ENCODE measurements around the gene CCDC9B.
A peak's percentile ranks its signal among the peaks of the same experiment; 100 is the strongest.

Gene CCDC9B

DNA sequence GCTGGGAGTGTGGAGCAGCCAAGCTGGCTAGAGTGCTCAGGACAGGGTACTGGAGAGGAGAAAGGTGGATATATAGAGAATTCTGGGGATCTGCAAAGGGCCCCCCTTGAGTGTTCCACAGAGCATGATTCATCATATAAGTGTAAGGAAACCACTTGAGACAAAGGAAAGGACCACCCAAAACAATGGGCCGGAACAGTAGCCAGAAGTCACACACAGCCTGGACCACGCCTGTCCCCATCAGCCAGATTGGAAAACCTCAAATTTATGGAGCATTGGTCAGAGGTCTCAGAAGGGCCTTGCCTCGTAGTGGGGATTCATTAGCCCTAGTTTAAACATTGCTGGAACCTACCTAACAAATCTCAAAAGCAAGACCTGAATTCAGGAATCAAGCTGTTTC is 36.9 kb upstream of the CCDC9B start:
- Histone ChIP-seq H3K36me3 (ENCODE audit: control insufficient read depth, insufficient read depth, low read length) (no peaks in the 10 kb centered on the region), H3K9me3 (ENCODE audit: control insufficient read depth, low read length) (no peaks in the 10 kb centered on the region), H3K27me3 (replicated peaks; ENCODE audit: control insufficient read depth, insufficient read depth, low read length, poor library complexity, severe bottlenecking) (no peaks in the 10 kb centered on the region), H3K4me1 (ENCODE audit: control insufficient read depth, insufficient read depth, low read length, poor library complexity, severe bottlenecking) (no peaks in the 10 kb centered on the region), H3K4me3 (ENCODE audit: insufficient read depth, low read depth, low read length, poor library complexity, severe bottlenecking) (no peak overlapping the region), H3K27ac (ENCODE audit: insufficient read depth, low read length, poor library complexity, severe bottlenecking) (no peak overlapping the region)
- DNase-seq = no peak

DNA sequence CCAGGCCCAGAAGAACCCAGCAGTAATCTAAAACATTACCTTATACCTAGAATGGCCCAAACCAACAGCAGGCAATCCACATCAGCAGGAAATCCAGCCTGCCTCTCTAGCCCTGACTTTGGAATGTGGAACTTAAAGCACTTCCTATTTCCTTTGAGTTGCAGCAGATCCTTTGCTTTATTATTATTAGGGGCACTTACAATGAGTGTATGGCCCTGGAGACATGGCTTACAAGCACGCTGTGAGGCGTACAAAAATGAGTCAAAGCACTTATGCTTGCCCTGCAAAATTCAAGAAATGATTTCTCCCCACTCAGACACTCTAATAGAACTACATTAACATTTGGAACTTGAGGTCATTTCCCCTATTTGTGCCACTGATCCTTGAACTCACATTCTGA is 32.2 kb upstream of the CCDC9B start:
- Histone ChIP-seq H3K9me3 (ENCODE audit: control insufficient read depth, low read length) (no peaks in the 10 kb centered on the region), H3K27ac (ENCODE audit: insufficient read depth, low read length, poor library complexity, severe bottlenecking) (no peak overlapping the region), H3K4me3 (ENCODE audit: insufficient read depth, low read depth, low read length, poor library complexity, severe bottlenecking) (no peak overlapping the region)

DNA sequence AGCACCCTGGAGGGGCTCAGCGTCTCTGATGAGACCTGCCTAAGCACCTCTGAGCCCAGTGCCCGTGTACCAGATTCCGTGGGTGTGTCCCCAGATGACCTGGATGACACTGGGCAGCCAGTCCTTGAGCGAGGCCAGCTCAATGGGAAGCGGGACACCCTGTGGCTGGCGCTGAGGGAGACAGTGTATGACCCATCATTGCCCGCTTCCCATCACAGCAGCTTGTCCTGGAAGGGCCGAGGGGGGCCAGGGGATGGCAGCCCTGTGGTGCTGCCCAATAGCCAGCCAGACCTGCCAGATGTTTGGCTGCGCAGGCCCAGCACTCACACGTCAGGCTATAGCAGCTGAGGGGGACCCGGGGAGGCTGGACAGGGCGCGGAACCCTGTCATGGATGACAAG is 29.2 kb upstream of the CCDC9B start:
- H3K27ac ChIP-seq (ENCODE audit: insufficient read depth, low read length, poor library complexity, severe bottlenecking) = no peak overlapping the region
- no peaks in the 10 kb centered on the region for H3K36me3 ChIP-seq (ENCODE audit: control insufficient read depth, insufficient read depth, low read length)
- no peaks in the 10 kb centered on the region for H3K9me3 ChIP-seq (ENCODE audit: control insufficient read depth, low read length)
- H3K27me3 ChIP-seq (replicated peaks; ENCODE audit: control insufficient read depth, insufficient read depth, low read length, poor library complexity, severe bottlenecking) = no peaks in the 10 kb centered on the region
- H3K4me3 ChIP-seq (ENCODE audit: insufficient read depth, low read depth, low read length, poor library complexity, severe bottlenecking) = no peak overlapping the region
- H3K4me1 ChIP-seq (ENCODE audit: control insufficient read depth, insufficient read depth, low read length, poor library complexity, severe bottlenecking) = peaks cover 14% of the 10 kb centered on the region
- DNase-seq = no peak

More for the DNA sequence above, 32.2 kb upstream of the CCDC9B start:
- Histone ChIP-seq H3K4me1 (ENCODE audit: control insufficient read depth, insufficient read depth, low read length, poor library complexity, severe bottlenecking) (peaks cover 3% of the 10 kb centered on the region), H3K36me3 (ENCODE audit: control insufficient read depth, insufficient read depth, low read length) (no peaks in the 10 kb centered on the region), H3K27me3 (replicated peaks; ENCODE audit: control insufficient read depth, insufficient read depth, low read length, poor library complexity, severe bottlenecking) (no peaks in the 10 kb centered on the region)
- no peak for DNase-seq

DNA sequence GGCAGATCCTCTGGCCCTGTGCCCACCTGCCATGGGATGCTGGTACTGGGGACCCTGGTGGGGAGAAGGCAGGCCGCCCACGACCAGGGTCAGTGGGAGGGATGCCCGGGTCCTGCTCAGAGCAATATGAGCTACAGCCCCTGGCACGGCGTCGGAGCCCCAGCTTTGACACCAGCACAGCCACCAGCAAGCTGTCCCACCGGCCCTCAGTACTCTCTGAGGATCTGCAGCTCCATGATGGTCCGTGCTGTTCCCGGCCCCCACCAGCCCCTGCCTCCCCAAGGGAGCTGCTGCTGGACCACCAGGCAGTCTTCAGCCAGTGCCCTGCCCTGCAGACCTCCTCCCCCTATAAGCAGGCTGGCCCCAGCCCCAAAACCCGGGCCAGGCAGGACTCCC is 28.7 kb upstream of the CCDC9B start:
- no peaks in the 10 kb centered on the region for H3K9me3 ChIP-seq (ENCODE audit: control insufficient read depth, low read length)
- H3K4me1 ChIP-seq (ENCODE audit: control insufficient read depth, insufficient read depth, low read length, poor library complexity, severe bottlenecking) = peaks cover 14% of the 10 kb centered on the region
- H3K4me3 ChIP-seq (ENCODE audit: insufficient read depth, low read depth, low read length, poor library complexity, severe bottlenecking) = no peak overlapping the region
- H3K27ac ChIP-seq (ENCODE audit: insufficient read depth, low read length, poor library complexity, severe bottlenecking) = no peak overlapping the region
- no peaks in the 10 kb centered on the region for H3K36me3 ChIP-seq (ENCODE audit: control insufficient read depth, insufficient read depth, low read length)
- no peaks in the 10 kb centered on the region for H3K27me3 ChIP-seq (replicated peaks; ENCODE audit: control insufficient read depth, insufficient read depth, low read length, poor library complexity, severe bottlenecking)
- no peak for DNase-seq

DNA sequence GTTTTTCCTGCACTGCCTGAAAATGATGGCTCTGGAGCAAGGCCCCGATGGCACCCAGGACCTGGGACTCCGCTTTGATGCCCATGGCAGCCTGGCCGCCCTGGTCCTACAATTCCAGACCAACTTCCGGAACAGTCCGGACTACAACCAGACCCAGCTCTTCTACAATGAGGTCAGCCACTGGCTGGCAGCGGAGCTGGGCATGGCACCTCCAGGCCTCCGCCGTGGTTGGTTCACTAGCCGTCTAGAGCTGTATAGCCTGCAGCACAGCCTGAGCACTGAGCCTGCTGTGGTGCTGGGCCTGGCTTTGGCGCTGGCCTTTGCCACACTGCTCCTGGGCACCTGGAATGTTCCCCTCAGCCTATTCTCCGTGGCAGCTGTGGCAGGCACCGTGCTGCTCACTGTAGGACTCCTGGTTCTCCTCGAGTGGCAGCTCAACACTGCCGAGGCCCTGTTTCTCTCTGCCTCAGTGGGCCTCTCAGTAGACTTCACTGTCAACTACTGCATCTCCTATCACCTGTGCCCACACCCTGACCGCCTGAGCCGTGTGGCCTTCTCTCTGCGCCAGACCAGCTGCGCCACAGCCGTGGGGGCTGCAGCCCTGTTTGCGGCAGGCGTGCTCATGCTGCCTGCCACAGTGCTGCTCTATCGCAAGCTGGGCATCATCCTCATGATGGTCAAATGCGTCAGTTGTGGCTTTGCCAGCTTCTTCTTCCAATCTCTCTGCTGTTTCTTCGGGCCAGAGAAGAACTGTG is 28.2 kb upstream of the CCDC9B start:
- peaks cover 14% of the 10 kb centered on the region for H3K4me1 ChIP-seq (ENCODE audit: control insufficient read depth, insufficient read depth, low read length, poor library complexity, severe bottlenecking)
- no peak overlapping the region for H3K27ac ChIP-seq (ENCODE audit: insufficient read depth, low read length, poor library complexity, severe bottlenecking)
- DNase-seq = no peak
- H3K36me3 ChIP-seq (ENCODE audit: control insufficient read depth, insufficient read depth, low read length) = no peaks in the 10 kb centered on the region
- H3K4me3 ChIP-seq (ENCODE audit: insufficient read depth, low read depth, low read length, poor library complexity, severe bottlenecking) = no peak overlapping the region
- no peaks in the 10 kb centered on the region for H3K9me3 ChIP-seq (ENCODE audit: control insufficient read depth, low read length)
- H3K27me3 ChIP-seq (replicated peaks; ENCODE audit: control insufficient read depth, insufficient read depth, low read length, poor library complexity, severe bottlenecking) = no peaks in the 10 kb centered on the region

DNA sequence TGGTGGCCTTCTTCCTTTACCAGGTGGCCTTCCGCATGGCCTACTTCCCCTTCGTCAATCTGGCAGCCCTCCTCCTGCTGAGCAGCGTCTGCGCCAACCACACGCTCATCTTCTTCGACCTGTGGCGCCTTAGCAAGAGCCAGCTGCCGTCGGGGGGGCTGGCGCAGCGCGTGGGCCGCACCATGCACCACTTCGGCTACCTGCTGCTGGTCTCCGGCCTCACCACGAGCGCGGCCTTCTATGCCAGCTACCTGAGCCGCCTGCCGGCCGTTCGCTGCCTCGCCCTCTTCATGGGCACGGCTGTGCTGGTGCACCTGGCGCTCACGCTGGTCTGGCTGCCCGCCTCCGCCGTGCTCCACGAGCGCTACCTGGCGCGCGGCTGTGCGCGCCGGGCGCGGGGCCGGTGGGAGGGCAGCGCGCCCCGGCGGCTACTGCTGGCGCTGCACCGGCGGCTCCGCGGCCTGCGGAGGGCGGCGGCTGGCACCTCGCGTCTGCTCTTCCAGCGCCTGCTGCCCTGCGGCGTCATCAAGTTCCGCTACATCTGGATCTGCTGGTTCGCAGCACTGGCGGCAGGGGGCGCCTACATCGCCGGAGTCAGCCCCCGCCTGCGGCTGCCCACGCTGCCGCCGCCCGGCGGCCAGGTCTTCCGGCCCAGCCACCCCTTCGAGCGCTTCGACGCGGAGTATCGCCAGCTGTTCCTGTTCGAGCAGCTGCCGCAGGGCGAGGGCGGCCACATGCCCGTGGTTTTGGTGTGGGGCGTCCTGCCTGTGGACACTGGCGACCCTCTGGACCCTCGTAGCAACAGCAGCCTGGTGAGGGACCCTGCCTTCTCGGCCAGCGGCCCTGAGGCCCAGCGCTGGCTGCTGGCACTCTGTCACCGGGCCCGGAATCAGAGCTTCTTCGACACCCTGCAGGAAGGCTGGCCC is 27.2 kb upstream of the CCDC9B start:
- H3K9me3 ChIP-seq (ENCODE audit: control insufficient read depth, low read length) = no peaks in the 10 kb centered on the region
- DNase-seq = peak; percentile 79 to 82 (median 79)
- H3K27ac ChIP-seq (ENCODE audit: insufficient read depth, low read length, poor library complexity, severe bottlenecking) = peak overlapping the region; percentile 26
- H3K27me3 ChIP-seq (replicated peaks; ENCODE audit: control insufficient read depth, insufficient read depth, low read length, poor library complexity, severe bottlenecking) = no peaks in the 10 kb centered on the region
- peaks cover 14% of the 10 kb centered on the region for H3K4me1 ChIP-seq (ENCODE audit: control insufficient read depth, insufficient read depth, low read length, poor library complexity, severe bottlenecking)
- H3K36me3 ChIP-seq (ENCODE audit: control insufficient read depth, insufficient read depth, low read length) = no peaks in the 10 kb centered on the region
- peak overlapping the region; percentile 59 for H3K4me3 ChIP-seq (ENCODE audit: insufficient read depth, low read depth, low read length, poor library complexity, severe bottlenecking)

DNA sequence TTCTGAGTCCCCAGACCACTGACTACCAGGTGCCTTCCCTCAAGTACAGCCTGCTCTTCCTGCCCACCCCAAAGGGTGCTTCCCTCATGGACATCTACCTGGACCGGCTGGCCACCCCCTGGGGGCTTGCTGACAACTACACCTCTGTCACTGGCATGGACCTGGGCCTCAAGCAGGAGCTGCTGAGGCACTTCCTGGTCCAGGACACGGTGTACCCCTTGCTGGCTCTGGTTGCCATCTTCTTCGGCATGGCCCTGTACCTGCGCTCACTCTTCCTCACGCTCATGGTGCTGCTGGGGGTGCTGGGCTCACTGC is 26.6 kb upstream of the CCDC9B start:
- Histone ChIP-seq H3K36me3 (ENCODE audit: control insufficient read depth, insufficient read depth, low read length) (no peaks in the 10 kb centered on the region), H3K27me3 (replicated peaks; ENCODE audit: control insufficient read depth, insufficient read depth, low read length, poor library complexity, severe bottlenecking) (no peaks in the 10 kb centered on the region), H3K4me3 (ENCODE audit: insufficient read depth, low read depth, low read length, poor library complexity, severe bottlenecking) (peak overlapping the region; percentile 59), H3K4me1 (ENCODE audit: control insufficient read depth, insufficient read depth, low read length, poor library complexity, severe bottlenecking) (peaks cover 14% of the 10 kb centered on the region), H3K9me3 (ENCODE audit: control insufficient read depth, low read length) (no peaks in the 10 kb centered on the region), H3K27ac (ENCODE audit: insufficient read depth, low read length, poor library complexity, severe bottlenecking) (peak overlapping the region; percentile 26)
- DNase-seq = no peak

DNA sequence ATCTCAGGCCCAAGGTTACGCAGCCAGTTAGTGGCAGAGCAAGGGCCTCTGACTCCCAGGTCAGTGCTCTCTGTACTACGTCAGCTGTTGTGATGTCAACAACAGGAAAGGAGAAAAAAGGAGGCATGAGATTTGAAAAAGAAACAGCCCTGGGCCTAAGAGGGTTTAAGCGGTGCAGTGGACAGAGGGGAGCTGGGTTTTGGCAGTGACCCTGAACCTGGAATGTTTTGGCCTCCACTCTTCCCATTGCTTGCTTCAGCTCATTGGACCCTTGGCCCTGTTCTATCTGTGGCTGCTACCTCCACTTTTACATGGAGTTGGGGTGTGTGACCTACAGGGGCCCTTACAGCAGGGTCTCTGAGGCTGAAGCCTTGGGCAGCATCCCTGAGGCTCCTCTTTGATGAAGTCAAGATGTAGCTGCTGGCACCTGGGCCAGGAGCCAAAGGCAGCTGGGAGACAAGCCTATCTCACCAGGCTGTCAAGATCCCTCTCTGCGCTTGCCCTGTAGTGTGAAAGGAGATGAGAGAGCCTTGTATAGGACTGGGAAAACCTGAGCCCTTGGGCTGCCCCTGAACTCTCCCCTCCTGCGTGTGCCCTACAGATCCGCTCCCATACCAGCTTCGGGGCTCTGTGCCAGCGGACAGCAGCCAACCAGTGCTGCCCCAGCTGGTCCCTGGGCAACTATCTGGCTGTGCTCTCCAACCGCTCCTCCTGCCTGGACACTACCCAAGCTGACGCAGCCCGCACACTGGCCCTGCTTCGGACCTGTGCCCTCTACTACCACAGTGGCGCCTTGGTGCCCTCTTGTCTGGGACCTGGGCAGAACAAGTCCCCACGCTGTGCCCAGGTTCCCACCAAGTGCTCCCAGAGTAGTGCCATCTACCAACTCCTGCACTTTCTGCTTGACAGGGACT is 26.0 kb upstream of the CCDC9B start:
- peak overlapping the region; percentile 26 for H3K27ac ChIP-seq (ENCODE audit: insufficient read depth, low read length, poor library complexity, severe bottlenecking)
- no peaks in the 10 kb centered on the region for H3K27me3 ChIP-seq (replicated peaks; ENCODE audit: control insufficient read depth, insufficient read depth, low read length, poor library complexity, severe bottlenecking)
- H3K4me1 ChIP-seq (ENCODE audit: control insufficient read depth, insufficient read depth, low read length, poor library complexity, severe bottlenecking) = peaks cover 14% of the 10 kb centered on the region
- peak overlapping the region; percentile 59 for H3K4me3 ChIP-seq (ENCODE audit: insufficient read depth, low read depth, low read length, poor library complexity, severe bottlenecking)
- no peaks in the 10 kb centered on the region for H3K36me3 ChIP-seq (ENCODE audit: control insufficient read depth, insufficient read depth, low read length)
- no peaks in the 10 kb centered on the region for H3K9me3 ChIP-seq (ENCODE audit: control insufficient read depth, low read length)
- DNase-seq = no peak

DNA sequence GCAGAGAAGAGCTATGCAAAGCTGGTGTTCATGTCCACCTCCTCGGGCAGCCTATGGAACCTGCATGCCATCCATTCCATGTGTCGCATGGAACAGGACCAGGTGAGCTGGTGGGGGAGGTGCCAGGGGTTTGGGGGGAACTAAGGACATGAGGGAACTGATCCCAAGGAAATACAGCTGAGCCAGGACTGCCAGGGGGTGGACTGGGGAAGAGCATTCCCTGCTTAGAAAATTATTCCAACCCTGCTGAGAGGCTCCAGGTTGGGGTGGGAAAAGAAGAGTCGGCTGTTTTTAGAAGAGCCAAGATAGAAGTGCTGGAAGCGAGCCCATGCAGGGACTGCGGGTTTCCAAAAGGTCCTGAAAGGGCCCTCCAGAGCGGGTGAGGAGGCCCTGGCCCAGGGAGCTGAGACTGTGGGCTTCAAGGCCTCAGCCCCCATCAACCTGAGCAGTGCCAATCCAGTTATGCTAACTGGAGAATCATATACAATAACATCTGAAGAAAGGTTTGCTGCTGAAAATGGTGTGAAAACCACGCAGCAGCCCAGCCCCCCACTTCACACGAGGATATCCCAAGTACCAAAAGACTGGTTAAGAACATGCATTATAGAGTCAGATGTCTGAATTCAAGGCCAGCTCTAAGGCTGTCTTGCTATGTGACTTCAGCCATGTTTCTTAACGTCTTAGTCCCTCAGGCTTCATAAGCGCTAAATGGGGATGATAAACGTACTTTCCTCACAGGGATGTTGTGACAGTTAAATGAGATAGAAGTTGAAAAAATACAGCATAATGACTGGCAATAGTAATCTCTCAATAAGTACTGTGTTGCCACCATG is 25.1 kb upstream of the CCDC9B start:
- no peak for DNase-seq

More for the DNA sequence above, 25.1 kb upstream of the CCDC9B start:
- Histone ChIP-seq H3K9me3 (ENCODE audit: control insufficient read depth, low read length) (no peaks in the 10 kb centered on the region), H3K36me3 (ENCODE audit: control insufficient read depth, insufficient read depth, low read length) (no peaks in the 10 kb centered on the region), H3K4me3 (ENCODE audit: insufficient read depth, low read depth, low read length, poor library complexity, severe bottlenecking) (no peak overlapping the region), H3K27me3 (replicated peaks; ENCODE audit: control insufficient read depth, insufficient read depth, low read length, poor library complexity, severe bottlenecking) (no peaks in the 10 kb centered on the region), H3K4me1 (ENCODE audit: control insufficient read depth, insufficient read depth, low read length, poor library complexity, severe bottlenecking) (peaks cover 14% of the 10 kb centered on the region), H3K27ac (ENCODE audit: insufficient read depth, low read length, poor library complexity, severe bottlenecking) (no peak overlapping the region)

Data from effector memory CD4-positive, alpha-beta T cell (primary cell).